Glomerular endothelial cell (primary cell): ENCODE data around the gene MTCP1. TPM values are rescaled to one million over a fixed set of nuclear protein-coding genes. Genes with fewer than 3 reads are reported as not detected.

Experiments used
- total RNA-seq: library from RNA; depleted of rRNA; stranded (reverse); fragments of >200 nt; gene quantifications from 2 replicates; pipeline ENCODE4 v1.2.3, GENCODE V29; 2015

Gene MTCP1
- total RNA-seq, 1 donor from 2014 or later: 6.6 TPM

Other genes with a start within 250 kb of the MTCP1 start
- gene SMIM9, start 236.5 kb downstream of the MTCP1 start, total RNA-seq: not detected in 2 replicates
- gene F8A1, start 184.8 kb downstream of the MTCP1 start, total RNA-seq: 8.8 and 21.4 TPM in 2 replicates
- 1.5 and 1.8 TPM in 2 replicates for gene F8, start 48.4 kb downstream of the MTCP1 start, total RNA-seq
- gene FUNDC2, start 44.3 kb downstream of the MTCP1 start, total RNA-seq: 22.5 and 32.2 TPM in 2 replicates
- 10.6 and 10.9 TPM in 2 replicates for gene CMC4, start within 50 bp of the MTCP1 start, total RNA-seq
- 15.8 and 16.2 TPM in 2 replicates for gene BRCC3, start 372 bp upstream of the MTCP1 start, total RNA-seq
- 36.1 and 42.6 TPM in 2 replicates for gene VBP1, start 145.3 kb upstream of the MTCP1 start, total RNA-seq
- 0.05 TPM in 1 of 2 replicates, not detected in the other for gene RAB39B, start 193.4 kb upstream of the MTCP1 start, total RNA-seq